GM12875 (cell line): Measurements from ENCODE around the gene CAPZB.

Experiments used
- H3K4me3 ChIP-seq: one replicate; pipeline ENCODE4 v1.5.1; 2011; ENCODE audit warnings: low read depth, low read length, control low read depth
- CTCF ChIP-seq: IDR thresholded peaks from 2 replicates; pipeline ENCODE4 v1.5.1; 2011; ENCODE audit warnings: low read depth, mild to moderate bottlenecking, control low read depth, inconsistent platforms, low read length, moderate library complexity, borderline replicate concordance; ENCODE audit not compliant: insufficient read depth

The CAPZB gene

GRCh38 chr1:19477284-19478249, 7.8 kb downstream of the CAPZB start:
- no peak for TF ChIP-seq CTCF
- H3K4me3 ChIP-seq = peak overlapping the region; percentile 27

GRCh38 chr1:19476450-19477190, 8.7 kb downstream of the CAPZB start:
- TF ChIP-seq CTCF = no peak
- peak overlapping the region; percentile 31 for H3K4me3 ChIP-seq

- no peak overlapping the region for H3K4me3 ChIP-seq
- TF ChIP-seq CTCF = no peak
These were observed 10.0 kb downstream of the CAPZB start for GRCh38 chr1:19475296-19475695.

GRCh38 chr1:19472174-19472573, 13.2 kb downstream of the CAPZB start:
- no peak overlapping the region for H3K4me3 ChIP-seq
- TF ChIP-seq CTCF = no peak

GRCh38 chr1:19469004-19469403, 16.3 kb downstream of the CAPZB start:
- no peak overlapping the region for H3K4me3 ChIP-seq

GRCh38 chr1:19468397-19468956, 16.9 kb downstream of the CAPZB start:
- no peak for TF ChIP-seq CTCF
- no peak overlapping the region for H3K4me3 ChIP-seq

More at GRCh38 chr1:19469004-19469403, 16.3 kb downstream of the CAPZB start:
- TF ChIP-seq CTCF = no peak
